ENCODE measurements around the gene CPA1. TPM values are rescaled to one million over a fixed set of nuclear protein-coding genes. Genes with fewer than 3 reads are reported as not detected.

CPA1 gene
- total and polyA plus RNA-seq, 5 donors from 2014 or later, result 0.25 TPM; not detected in 4

GRCh38 chr7:130342701-130343380 is 37.5 kb upstream of the CPA1 start:
- Mint-ChIP-seq H3K9me3 (peaks cover 0 to 2% (median 0%) of the 10 kb centered on the region in 7 donors), H3K27ac (no peak overlapping the region), H3K4me3 (no peak overlapping the region), H3K36me3 (no peaks in the 10 kb centered on the region), H3K27me3 (peaks cover 8% of the 10 kb centered on the region), H3K4me1 (peaks cover 0 to 5% (median 2%) of the 10 kb centered on the region in 4 donors)
- H3K9me3 ChIP-seq (ENCODE audit: control insufficient read depth in 2 of 2, low read length in 2 of 2), result no peaks in the 10 kb centered on the region
- H3K4me3 ChIP-seq (ENCODE audit: low read depth, low read length), result no peak overlapping the region
- DNase-seq, result no peak
- H3K4me1 ChIP-seq (ENCODE audit: control insufficient read depth, insufficient read depth, low read length, poor library complexity, severe bottlenecking), result no peaks in the 10 kb centered on the region
- H3K36me3 ChIP-seq (ENCODE audit: control insufficient read depth, insufficient read depth, low read length), result no peaks in the 10 kb centered on the region
- H3K27me3 ChIP-seq (ENCODE audit: control insufficient read depth, insufficient read depth, low read length), result no peaks in the 10 kb centered on the region
- no peak overlapping the region for H3K27ac ChIP-seq (ENCODE audit: insufficient read depth, low read length, poor library complexity, severe bottlenecking)
- no peak for ATAC-seq (ENCODE audit: low read depth in 2 of 2)

GRCh38 chr7:130344271-130344866 is 35.9 kb upstream of the CPA1 start, which contains the start of gene CPA5:
CPA5 (plus strand) TSS chr7:130344816; CDS start chr7:130346486, 1,670 bp downstream.
- no peak for ATAC-seq (ENCODE audit: low read depth in 2 of 2)
- Mint-ChIP-seq H3K9me3 (peaks cover 0 to 2% (median 0%) of the 10 kb centered on the region in 7 donors), H3K36me3 (no peaks in the 10 kb centered on the region), H3K27ac (no peak within 1 kb of the TSS), H3K4me1 (peaks cover 0 to 4% (median 0%) of the 10 kb centered on the region in 4 donors), H3K27me3 (peaks cover 8% of the 10 kb centered on the region), H3K4me3 (no peak within 1 kb of the TSS)
- no peaks in the 10 kb centered on the region for H3K4me1 ChIP-seq (ENCODE audit: control insufficient read depth, insufficient read depth, low read length, poor library complexity, severe bottlenecking)
- H3K27me3 ChIP-seq (ENCODE audit: control insufficient read depth, insufficient read depth, low read length), result no peaks in the 10 kb centered on the region
- no peak within 1 kb of the TSS for H3K27ac ChIP-seq (ENCODE audit: insufficient read depth, low read length, poor library complexity, severe bottlenecking)
- H3K36me3 ChIP-seq (ENCODE audit: control insufficient read depth, insufficient read depth, low read length), result no peaks in the 10 kb centered on the region
- no peak for DNase-seq
- no peak within 1 kb of the TSS for H3K4me3 ChIP-seq (ENCODE audit: low read depth, low read length)
- H3K9me3 ChIP-seq (ENCODE audit: control insufficient read depth in 2 of 2, low read length in 2 of 2), result no peaks in the 10 kb centered on the region

- H3K9me3 Mint-ChIP-seq, result peaks cover 0 to 2% (median 0%) of the 10 kb centered on the region in 7 donors
- no peak overlapping the region for H3K27ac ChIP-seq (ENCODE audit: insufficient read depth, low read length, poor library complexity, severe bottlenecking)
- no peaks in the 10 kb centered on the region for H3K9me3 ChIP-seq (ENCODE audit: control insufficient read depth in 2 of 2, low read length in 2 of 2)
- peaks cover 8% of the 10 kb centered on the region for H3K27me3 Mint-ChIP-seq
- H3K4me3 ChIP-seq (ENCODE audit: low read depth, low read length), result no peak overlapping the region
- H3K4me1 ChIP-seq (ENCODE audit: control insufficient read depth, insufficient read depth, low read length, poor library complexity, severe bottlenecking), result no peaks in the 10 kb centered on the region
- no peaks in the 10 kb centered on the region for H3K27me3 ChIP-seq (ENCODE audit: control insufficient read depth, insufficient read depth, low read length)
- no peaks in the 10 kb centered on the region for H3K36me3 ChIP-seq (ENCODE audit: control insufficient read depth, insufficient read depth, low read length)
- H3K4me3 Mint-ChIP-seq, result no peak overlapping the region
- H3K27ac Mint-ChIP-seq, result no peak overlapping the region
- ATAC-seq (ENCODE audit: low read depth in 2 of 2) (no peak), DNase-seq (no peak)
- no peaks in the 10 kb centered on the region for H3K36me3 Mint-ChIP-seq
- H3K4me1 Mint-ChIP-seq, result peaks cover 0 to 4% (median 0%) of the 10 kb centered on the region in 4 donors
These were observed 35.2 kb upstream of the CPA1 start for GRCh38 chr7:130345136-130345535.

GRCh38 chr7:130345725-130346124 is 34.6 kb upstream of the CPA1 start:
- Mint-ChIP-seq H3K27ac (no peak overlapping the region), H3K4me1 (peaks cover 0 to 4% (median 0%) of the 10 kb centered on the region in 4 donors), H3K36me3 (no peaks in the 10 kb centered on the region), H3K27me3 (peaks cover 8% of the 10 kb centered on the region), H3K4me3 (no peak overlapping the region), H3K9me3 (peaks cover 0 to 2% (median 0%) of the 10 kb centered on the region in 7 donors)
- Histone ChIP-seq H3K27ac (ENCODE audit: insufficient read depth, low read length, poor library complexity, severe bottlenecking) (no peak overlapping the region), H3K36me3 (ENCODE audit: control insufficient read depth, insufficient read depth, low read length) (no peaks in the 10 kb centered on the region), H3K4me1 (ENCODE audit: control insufficient read depth, insufficient read depth, low read length, poor library complexity, severe bottlenecking) (no peaks in the 10 kb centered on the region), H3K4me3 (ENCODE audit: low read depth, low read length) (no peak overlapping the region), H3K9me3 (ENCODE audit: control insufficient read depth in 2 of 2, low read length in 2 of 2) (no peaks in the 10 kb centered on the region), H3K27me3 (ENCODE audit: control insufficient read depth, insufficient read depth, low read length) (no peaks in the 10 kb centered on the region)
- ATAC-seq (ENCODE audit: low read depth in 2 of 2), result no peak
- DNase-seq, result no peak

- Mint-ChIP-seq H3K36me3 (no peaks in the 10 kb centered on the region), H3K4me3 (no peak overlapping the region), H3K27me3 (peaks cover 8% of the 10 kb centered on the region), H3K4me1 (peaks cover 0 to 4% (median 0%) of the 10 kb centered on the region in 4 donors), H3K27ac (no peak overlapping the region), H3K9me3 (peaks cover 0 to 2% (median 0%) of the 10 kb centered on the region in 7 donors)
- Histone ChIP-seq H3K27me3 (ENCODE audit: control insufficient read depth, insufficient read depth, low read length) (no peaks in the 10 kb centered on the region), H3K4me1 (ENCODE audit: control insufficient read depth, insufficient read depth, low read length, poor library complexity, severe bottlenecking) (no peaks in the 10 kb centered on the region), H3K27ac (ENCODE audit: insufficient read depth, low read length, poor library complexity, severe bottlenecking) (no peak overlapping the region), H3K4me3 (ENCODE audit: low read depth, low read length) (no peak overlapping the region), H3K36me3 (ENCODE audit: control insufficient read depth, insufficient read depth, low read length) (no peaks in the 10 kb centered on the region), H3K9me3 (ENCODE audit: control insufficient read depth in 2 of 2, low read length in 2 of 2) (no peaks in the 10 kb centered on the region)
- ATAC-seq (ENCODE audit: low read depth in 2 of 2) (no peak), DNase-seq (no peak)
These were observed 34.0 kb upstream of the CPA1 start for GRCh38 chr7:130346177-130346905.

GRCh38 chr7:130346941-130347340 is 33.4 kb upstream of the CPA1 start:
- no peak overlapping the region for H3K4me3 ChIP-seq (ENCODE audit: low read depth, low read length)
- H3K27me3 ChIP-seq (ENCODE audit: control insufficient read depth, insufficient read depth, low read length), result no peaks in the 10 kb centered on the region
- H3K27ac ChIP-seq (ENCODE audit: insufficient read depth, low read length, poor library complexity, severe bottlenecking), result no peak overlapping the region
- H3K36me3 Mint-ChIP-seq, result no peaks in the 10 kb centered on the region
- peaks cover 0 to 4% (median under 1%) of the 10 kb centered on the region in 4 donors for H3K4me1 Mint-ChIP-seq
- H3K4me3 Mint-ChIP-seq, result no peak overlapping the region
- H3K9me3 Mint-ChIP-seq, result peaks cover 0 to 2% (median 0%) of the 10 kb centered on the region in 7 donors
- ATAC-seq (ENCODE audit: low read depth in 2 of 2) (no peak), DNase-seq (no peak)
- H3K36me3 ChIP-seq (ENCODE audit: control insufficient read depth, insufficient read depth, low read length), result no peaks in the 10 kb centered on the region
- peaks cover 8% of the 10 kb centered on the region for H3K27me3 Mint-ChIP-seq
- H3K4me1 ChIP-seq (ENCODE audit: control insufficient read depth, insufficient read depth, low read length, poor library complexity, severe bottlenecking), result no peaks in the 10 kb centered on the region
- H3K27ac Mint-ChIP-seq, result no peak overlapping the region
- H3K9me3 ChIP-seq (ENCODE audit: control insufficient read depth in 2 of 2, low read length in 2 of 2), result no peaks in the 10 kb centered on the region

GRCh38 chr7:130349911-130350782 is 30.1 kb upstream of the CPA1 start:
- no peak overlapping the region for H3K27ac ChIP-seq (ENCODE audit: insufficient read depth, low read length, poor library complexity, severe bottlenecking)
- H3K27ac Mint-ChIP-seq, result peak overlapping the region in 1 of 3 donors; percentile 64
- H3K27me3 ChIP-seq (ENCODE audit: control insufficient read depth, insufficient read depth, low read length), result no peaks in the 10 kb centered on the region
- H3K27me3 Mint-ChIP-seq, result peaks cover 9% of the 10 kb centered on the region
- no peak overlapping the region for H3K4me3 Mint-ChIP-seq
- H3K36me3 Mint-ChIP-seq, result no peaks in the 10 kb centered on the region
- ATAC-seq (ENCODE audit: low read depth in 2 of 2) (no peak), DNase-seq (no peak)
- H3K4me3 ChIP-seq (ENCODE audit: low read depth, low read length), result no peak overlapping the region
- H3K36me3 ChIP-seq (ENCODE audit: control insufficient read depth, insufficient read depth, low read length), result no peaks in the 10 kb centered on the region
- no peaks in the 10 kb centered on the region for H3K9me3 ChIP-seq (ENCODE audit: control insufficient read depth in 2 of 2, low read length in 2 of 2)
- peaks cover 0 to 4% (median 0%) of the 10 kb centered on the region in 7 donors for H3K9me3 Mint-ChIP-seq
- H3K4me1 ChIP-seq (ENCODE audit: control insufficient read depth, insufficient read depth, low read length, poor library complexity, severe bottlenecking), result no peaks in the 10 kb centered on the region
- H3K4me1 Mint-ChIP-seq, result peaks cover 0 to 7% (median 5%) of the 10 kb centered on the region in 4 donors
